ENCODE results near the gene RRP8. TPM values are rescaled to one million over a fixed set of nuclear protein-coding genes. Genes with fewer than 3 reads are reported as not detected.
A peak's percentile ranks its signal among the peaks of the same experiment; 100 is the strongest.

Gene RRP8
- total RNA-seq, 2 experiments from 2014 or later, result 34.4 to 35.0 TPM

GRCh38 chr11:6631361-6631890 is 28.0 kb upstream of the RRP8 start:
- ATAC-seq (no peak), DNase-seq (no peak)
- intact Hi-C loops (cut with DNase I, micrococcal nuclease), result no loop called here
- Mint-ChIP-seq H3K4me1 (peaks cover 8% of the 10 kb centered on the region), H3K36me3 (ENCODE audit: low read depth) (no peaks in the 10 kb centered on the region), H3K4me3 (no peak overlapping the region), H3K27me3 (no peaks in the 10 kb centered on the region), H3K9me3 (ENCODE audit: low read depth) (no peaks in the 10 kb centered on the region), H3K27ac (no peak overlapping the region)
- POLR2A ChIA-PET, result no interaction called here
- CTCF ChIA-PET, result interaction anchor here (0.7 to 1.0 kb wide), 3 partner anchors 36 to 107 kb away, joined by 3 read pairs; no protein-coding TSS in a partner anchor

DNA sequence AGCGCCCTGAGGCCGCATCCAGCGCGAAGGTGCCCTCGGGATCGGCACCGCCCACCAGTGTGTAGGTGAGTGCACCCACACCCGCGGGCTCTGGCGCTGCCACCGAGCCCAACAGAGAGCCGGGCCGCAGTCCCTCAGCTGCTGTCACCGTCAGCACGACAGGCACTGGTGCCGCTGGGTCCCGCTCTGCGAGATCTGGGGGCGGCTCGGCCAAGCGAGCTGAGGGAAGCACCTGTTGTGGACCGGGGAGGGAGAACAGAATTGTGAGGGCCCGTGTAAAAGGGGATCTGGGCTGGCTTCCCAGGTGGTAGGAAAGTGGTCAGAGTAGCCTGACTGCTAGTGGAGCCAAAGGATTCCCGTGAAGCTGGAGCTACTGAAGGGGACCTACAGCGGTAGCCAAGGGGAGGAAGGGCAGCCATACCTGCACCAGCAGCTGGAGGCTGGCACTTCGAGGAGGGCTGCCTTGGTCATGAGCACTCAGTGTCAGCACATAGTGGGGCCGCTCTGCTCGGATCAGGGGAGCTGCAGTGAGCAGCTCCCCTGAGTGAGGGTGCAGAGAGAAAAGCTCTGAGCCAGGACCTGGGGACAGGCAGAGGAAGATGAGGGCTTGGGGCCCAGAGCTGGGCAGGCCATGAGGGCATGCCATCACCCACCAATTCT is 27.3 kb upstream of the RRP8 start:
- DNase-seq, result no peak
- intact Hi-C loops (cut with DNase I, micrococcal nuclease), result no loop called here
- ChIA-PET CTCF (interaction anchor here (0.7 to 1.0 kb wide), 3 partner anchors 20 to 61 kb away, joined by 3 read pairs; no protein-coding TSS in a partner anchor), POLR2A (no interaction called here)
- no peaks in the 10 kb centered on the region for H3K36me3 Mint-ChIP-seq (ENCODE audit: low read depth)
- peaks cover 8% of the 10 kb centered on the region for H3K4me1 Mint-ChIP-seq
- H3K9me3 Mint-ChIP-seq (ENCODE audit: low read depth), result no peaks in the 10 kb centered on the region
- no peak overlapping the region for H3K27ac Mint-ChIP-seq
- ATAC-seq, result no peak
- H3K4me3 Mint-ChIP-seq, result no peak overlapping the region
- no peaks in the 10 kb centered on the region for H3K27me3 Mint-ChIP-seq

GRCh38 chr11:6629892-6630631 is 26.6 kb upstream of the RRP8 start:
- no peak overlapping the region for H3K27ac Mint-ChIP-seq
- CTCF ChIA-PET, result interaction anchor here (0.7 kb wide), 1 partner anchor 20 kb away, joined by 3 read pairs; no protein-coding TSS in a partner anchor
- ATAC-seq (no peak), DNase-seq (no peak)
- intact Hi-C loops (cut with DNase I, micrococcal nuclease), result no loop called here
- POLR2A ChIA-PET, result no interaction called here
- H3K4me3 Mint-ChIP-seq, result no peak overlapping the region
- H3K4me1 Mint-ChIP-seq, result peaks cover 8% of the 10 kb centered on the region
- H3K36me3 Mint-ChIP-seq (ENCODE audit: low read depth), result no peaks in the 10 kb centered on the region
- no peaks in the 10 kb centered on the region for H3K27me3 Mint-ChIP-seq
- no peaks in the 10 kb centered on the region for H3K9me3 Mint-ChIP-seq (ENCODE audit: low read depth)

DNA sequence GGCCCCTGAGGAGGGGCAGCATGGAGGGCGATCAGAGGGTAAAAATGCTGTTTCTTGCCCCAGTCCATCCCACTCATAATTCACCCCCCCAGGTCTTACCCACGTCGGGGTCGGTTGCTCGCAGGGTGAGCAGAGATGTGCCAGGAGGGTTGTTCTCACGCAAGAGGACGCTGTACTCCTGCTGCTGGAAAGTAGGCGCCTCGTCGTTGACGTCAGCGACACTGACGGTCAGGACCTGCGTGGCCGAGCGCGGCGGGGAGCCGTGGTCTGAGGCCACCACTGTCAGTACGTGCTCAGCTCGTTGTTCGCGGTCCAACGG is 26.1 kb upstream of the RRP8 start:
- no peaks in the 10 kb centered on the region for H3K36me3 Mint-ChIP-seq (ENCODE audit: low read depth)
- ChIA-PET CTCF (no interaction called here), POLR2A (no interaction called here)
- H3K9me3 Mint-ChIP-seq (ENCODE audit: low read depth), result no peaks in the 10 kb centered on the region
- H3K27me3 Mint-ChIP-seq, result no peaks in the 10 kb centered on the region
- no peak overlapping the region for H3K27ac Mint-ChIP-seq
- no peak for ATAC-seq
- no peak for DNase-seq
- H3K4me1 Mint-ChIP-seq, result peaks cover 8% of the 10 kb centered on the region
- intact Hi-C loops (cut with DNase I, micrococcal nuclease), result no loop called here
- no peak overlapping the region for H3K4me3 Mint-ChIP-seq

DNA sequence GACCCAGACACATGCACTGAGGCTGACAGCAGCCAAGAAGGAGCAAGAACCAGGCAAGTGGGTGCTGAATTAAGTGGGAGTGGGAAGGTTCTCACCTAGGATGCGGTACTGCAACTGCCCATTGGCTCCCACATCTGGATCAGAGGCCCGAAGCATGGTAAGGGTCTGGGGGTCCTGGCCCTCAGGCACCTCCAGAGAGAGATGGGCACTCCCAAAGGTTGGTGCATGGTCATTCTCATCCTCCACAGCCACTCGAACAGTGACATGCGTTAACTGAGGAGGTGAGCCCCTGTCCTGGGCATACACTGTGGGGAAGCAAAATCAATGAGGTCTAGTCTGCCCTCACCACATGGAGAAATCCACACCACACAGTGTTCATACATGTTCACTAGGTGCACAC is 25.1 kb upstream of the RRP8 start:
- ATAC-seq, result no peak
- Mint-ChIP-seq H3K27ac (no peak overlapping the region), H3K4me1 (peaks cover 8% of the 10 kb centered on the region), H3K36me3 (ENCODE audit: low read depth) (no peaks in the 10 kb centered on the region), H3K27me3 (no peaks in the 10 kb centered on the region), H3K9me3 (ENCODE audit: low read depth) (no peaks in the 10 kb centered on the region), H3K4me3 (no peak overlapping the region)
- POLR2A ChIA-PET, result no interaction called here
- CTCF ChIA-PET, result interaction anchor here (1.2 kb wide), 1 partner anchor 143 kb away, joined by 3 read pairs; no protein-coding TSS in a partner anchor
- no peak for DNase-seq
- intact Hi-C loops (cut with DNase I, micrococcal nuclease), result no loop called here

- H3K27ac Mint-ChIP-seq, result peak overlapping the region; percentile 63
- intact Hi-C loops (cut with DNase I, micrococcal nuclease), result no loop called here
- CTCF ChIA-PET, result interaction anchor here (0.8 to 1.2 kb wide), 3 partner anchors 20 to 248 kb away, joined by 3 read pairs; no protein-coding TSS in a partner anchor
- ATAC-seq (peak; percentile 84), DNase-seq (peak; percentile 26)
- no peak overlapping the region for H3K4me3 Mint-ChIP-seq
- no peaks in the 10 kb centered on the region for H3K9me3 Mint-ChIP-seq (ENCODE audit: low read depth)
- no peaks in the 10 kb centered on the region for H3K36me3 Mint-ChIP-seq (ENCODE audit: low read depth)
- no peaks in the 10 kb centered on the region for H3K27me3 Mint-ChIP-seq
- POLR2A ChIA-PET, result no interaction called here
- peaks cover 8% of the 10 kb centered on the region for H3K4me1 Mint-ChIP-seq
These were observed 24.4 kb upstream of the RRP8 start for GRCh38 chr11:6627762-6628241.

DNA sequence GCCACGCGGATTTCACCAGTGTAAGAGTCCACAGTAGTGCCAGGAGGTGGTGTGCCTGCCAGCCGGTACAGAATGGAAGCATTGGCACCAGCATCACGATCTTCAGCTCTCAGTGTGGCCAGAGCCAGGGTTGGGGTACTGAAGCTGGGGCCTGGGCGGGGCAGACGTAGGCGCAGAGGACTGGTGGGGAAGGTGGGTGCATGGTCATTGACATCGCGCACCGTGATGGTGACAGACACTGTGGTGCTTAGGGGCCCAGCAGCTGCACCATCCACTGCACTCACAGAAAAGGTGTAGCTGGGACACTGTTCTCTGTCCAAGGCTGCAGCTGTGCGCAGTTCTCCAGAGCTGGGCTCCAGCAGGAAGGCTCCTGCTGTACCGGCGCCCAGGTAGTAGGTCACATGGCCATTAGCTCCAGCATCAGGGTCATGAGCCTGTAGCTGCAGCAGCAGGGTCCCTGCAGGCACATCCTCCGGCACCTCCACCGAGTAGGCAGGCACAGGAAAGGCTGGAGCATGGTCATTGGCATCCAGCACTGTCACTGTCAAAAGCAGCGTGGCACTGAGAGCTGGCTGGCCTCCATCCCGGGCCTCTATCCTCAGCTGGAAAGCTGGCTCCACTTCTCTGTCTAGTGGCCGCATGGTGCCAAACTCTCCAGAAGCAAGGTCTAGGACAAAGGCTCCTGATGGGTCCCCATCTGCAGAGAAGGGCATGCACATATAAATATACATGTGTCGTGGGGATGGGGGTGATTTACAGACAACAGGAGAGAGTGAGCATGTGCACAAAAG is 23.8 kb upstream of the RRP8 start:
- peak overlapping the region; percentile 63 for H3K27ac Mint-ChIP-seq
- intact Hi-C loops (cut with DNase I, micrococcal nuclease), result no loop called here
- DNase-seq (no peak), ATAC-seq (no peak)
- no peaks in the 10 kb centered on the region for H3K36me3 Mint-ChIP-seq (ENCODE audit: low read depth)
- no peak overlapping the region for H3K4me3 Mint-ChIP-seq
- H3K4me1 Mint-ChIP-seq, result peaks cover 8% of the 10 kb centered on the region
- no peaks in the 10 kb centered on the region for H3K9me3 Mint-ChIP-seq (ENCODE audit: low read depth)
- H3K27me3 Mint-ChIP-seq, result no peaks in the 10 kb centered on the region
- POLR2A ChIA-PET, result interaction anchor here (0.6 kb wide), 1 partner anchor 38 kb away, joined by 3 read pairs; no protein-coding TSS in a partner anchor
- CTCF ChIA-PET, result interaction anchor here (0.7 to 0.9 kb wide), 3 partner anchors 20 to 248 kb away, joined by 3 read pairs; no protein-coding TSS in a partner anchor

GRCh38 chr11:6625832-6626420 is 22.5 kb upstream of the RRP8 start:
- H3K27ac Mint-ChIP-seq, result no peak overlapping the region
- ChIA-PET POLR2A (no interaction called here), CTCF (no interaction called here)
- peaks cover 8% of the 10 kb centered on the region for H3K4me1 Mint-ChIP-seq
- no peaks in the 10 kb centered on the region for H3K9me3 Mint-ChIP-seq (ENCODE audit: low read depth)
- DNase-seq (no peak), ATAC-seq (no peak)
- no peaks in the 10 kb centered on the region for H3K27me3 Mint-ChIP-seq
- intact Hi-C loops (cut with DNase I, micrococcal nuclease), result no loop called here
- no peak overlapping the region for H3K4me3 Mint-ChIP-seq
- no peaks in the 10 kb centered on the region for H3K36me3 Mint-ChIP-seq (ENCODE audit: low read depth)

DNA sequence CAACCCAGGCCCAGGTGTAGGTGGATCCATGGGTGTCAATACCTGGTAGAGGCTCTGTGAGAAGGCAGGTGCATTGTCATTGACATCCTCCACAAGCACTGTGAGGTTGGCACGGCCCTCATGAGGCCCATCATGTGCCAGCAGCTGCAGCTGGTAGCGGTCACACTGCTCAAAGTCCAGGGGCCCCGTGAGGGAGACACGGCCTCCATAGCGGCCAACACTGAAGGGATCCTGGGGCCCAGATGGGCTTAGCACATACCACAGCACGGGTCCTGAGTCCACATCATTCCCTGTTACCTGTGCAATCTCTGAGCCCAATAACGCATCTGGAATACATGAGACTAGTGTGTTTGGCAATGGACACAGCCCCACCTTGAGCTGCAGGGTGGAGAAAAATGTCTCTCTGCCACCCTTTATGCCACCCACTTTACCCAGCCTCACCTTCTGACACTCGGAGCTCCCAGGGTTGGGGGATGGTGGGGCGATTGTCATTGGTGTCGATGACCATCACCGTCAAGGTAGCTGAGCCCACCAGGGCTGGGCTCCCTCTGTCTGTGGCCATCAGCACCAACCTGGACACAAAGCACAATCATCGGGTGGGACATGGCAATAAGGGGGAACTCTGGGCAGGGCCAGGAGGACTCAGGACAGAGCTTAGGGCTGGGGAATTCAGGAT is 21.9 kb upstream of the RRP8 start:
- ATAC-seq (no peak), DNase-seq (no peak)
- ChIA-PET CTCF (no interaction called here), POLR2A (no interaction called here)
- Mint-ChIP-seq H3K27me3 (no peaks in the 10 kb centered on the region), H3K4me3 (no peak overlapping the region), H3K4me1 (peaks cover 8% of the 10 kb centered on the region), H3K9me3 (ENCODE audit: low read depth) (no peaks in the 10 kb centered on the region), H3K36me3 (ENCODE audit: low read depth) (no peaks in the 10 kb centered on the region), H3K27ac (no peak overlapping the region)
- intact Hi-C loops (cut with DNase I, micrococcal nuclease), result no loop called here

- H3K4me1 Mint-ChIP-seq, result peaks cover 8% of the 10 kb centered on the region
- H3K27ac Mint-ChIP-seq, result no peak overlapping the region
- intact Hi-C loops (cut with DNase I, micrococcal nuclease), result no loop called here
- ChIA-PET POLR2A (no interaction called here), CTCF (interaction anchor here (0.9 to 1.0 kb wide), 2 partner anchors 60 to 244 kb away, joined by 3 to 5 read pairs; partner anchors contain the start of gene MRPL17)
- H3K9me3 Mint-ChIP-seq (ENCODE audit: low read depth), result no peaks in the 10 kb centered on the region
- no peak overlapping the region for H3K4me3 Mint-ChIP-seq
- DNase-seq (no peak), ATAC-seq (no peak)
- no peaks in the 10 kb centered on the region for H3K36me3 Mint-ChIP-seq (ENCODE audit: low read depth)
- H3K27me3 Mint-ChIP-seq, result no peaks in the 10 kb centered on the region
These were observed 20.3 kb upstream of the RRP8 start for GRCh38 chr11:6623391-6624363.

All from activated CD4-positive, alpha-beta T cell treated with anti-CD3 and anti-CD28 coated beads for 36 hours (primary cell).